T-helper 2 cell (primary cell): ENCODE data around the gene AGPAT3.

Experiments
- DNase-seq, 5 experiments: peaks; one replicate each; pipeline versions ENCODE4 v3.0.0 to v3.0.0-alpha.2; 2012 to 2022

The AGPAT3 gene

DNA sequence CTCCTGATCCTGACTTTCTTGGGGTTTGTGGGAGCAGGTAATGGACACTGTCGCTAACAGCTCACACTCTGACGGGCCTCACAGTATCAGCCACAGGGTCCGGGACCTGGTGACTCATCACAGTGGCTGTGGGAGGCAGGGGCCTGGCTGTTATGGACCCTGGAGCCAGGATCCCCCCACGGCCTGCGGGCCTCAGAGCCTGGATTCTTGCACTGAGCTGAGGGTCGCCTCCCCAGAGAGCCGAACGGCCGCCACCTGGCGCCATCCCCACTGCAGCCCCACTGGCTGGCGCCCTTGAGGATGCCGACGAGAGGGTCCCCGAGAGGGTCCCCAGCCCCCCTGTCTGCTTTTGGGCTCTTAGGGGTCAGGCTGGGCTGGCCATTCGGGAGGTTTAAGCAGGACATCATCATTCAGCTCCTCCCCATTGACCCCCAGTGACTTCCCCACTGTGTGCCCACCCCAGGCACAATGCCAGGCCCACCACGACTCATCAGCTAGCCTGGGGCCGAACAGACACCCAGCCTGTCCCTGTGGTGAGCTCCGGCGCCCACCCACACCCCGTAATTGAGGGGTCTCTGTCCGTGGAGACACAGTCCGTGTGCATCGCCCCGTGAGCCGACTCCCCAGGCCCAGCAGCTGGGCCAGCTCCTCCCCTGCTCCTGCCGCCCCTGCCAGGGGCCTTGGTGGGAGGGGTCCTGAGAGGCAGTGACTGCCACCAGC is 116.3 kb downstream of the AGPAT3 start:
- no peak for DNase-seq

DNA sequence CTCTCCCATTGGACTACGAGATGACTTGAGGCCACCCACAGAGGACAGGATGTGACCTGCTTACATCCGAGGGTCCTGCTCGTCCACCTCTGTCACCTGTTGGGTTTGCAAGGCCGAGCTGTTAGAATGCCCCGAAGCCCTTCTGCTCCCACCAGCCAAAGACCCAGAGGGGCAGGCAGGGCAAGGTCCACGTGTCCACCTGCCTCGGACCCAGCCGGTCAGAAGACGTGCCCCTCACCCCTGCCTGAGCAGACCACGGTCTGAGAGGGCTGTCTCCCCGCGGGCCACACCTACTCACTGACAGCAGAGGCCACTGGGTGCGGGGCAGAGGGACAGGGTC is 116.8 kb downstream of the AGPAT3 start:
- DNase-seq: no peak

DNA sequence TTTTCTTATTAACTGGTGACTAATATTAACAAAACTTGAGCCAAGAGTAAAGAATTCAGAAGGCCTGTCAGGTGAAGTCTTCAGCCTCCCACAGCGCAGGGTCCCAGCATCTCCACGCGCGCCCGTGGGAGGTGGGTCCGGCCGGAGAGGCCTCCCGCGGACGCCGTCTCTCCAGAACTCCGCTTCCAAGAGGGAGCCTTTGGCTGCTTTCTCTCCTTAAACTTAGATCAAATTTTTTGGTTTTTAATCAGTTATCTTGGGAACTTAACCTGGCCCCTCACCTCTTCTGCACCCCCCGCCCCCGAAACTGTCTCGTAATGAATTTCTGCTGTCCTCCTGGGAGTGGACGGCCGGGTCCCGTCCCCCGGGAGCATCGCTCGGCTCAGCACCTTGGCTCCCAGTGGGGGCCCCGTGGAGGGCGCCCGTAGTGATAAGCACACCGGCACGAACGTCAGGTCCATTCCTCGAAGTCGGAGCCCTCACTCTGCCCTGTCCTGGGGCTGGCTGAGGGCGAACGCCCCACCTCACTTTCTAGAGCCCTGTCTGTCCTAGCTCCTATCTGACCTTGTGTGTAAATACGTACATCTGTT is 117.6 kb downstream of the AGPAT3 start:
- no peak for DNase-seq

DNA sequence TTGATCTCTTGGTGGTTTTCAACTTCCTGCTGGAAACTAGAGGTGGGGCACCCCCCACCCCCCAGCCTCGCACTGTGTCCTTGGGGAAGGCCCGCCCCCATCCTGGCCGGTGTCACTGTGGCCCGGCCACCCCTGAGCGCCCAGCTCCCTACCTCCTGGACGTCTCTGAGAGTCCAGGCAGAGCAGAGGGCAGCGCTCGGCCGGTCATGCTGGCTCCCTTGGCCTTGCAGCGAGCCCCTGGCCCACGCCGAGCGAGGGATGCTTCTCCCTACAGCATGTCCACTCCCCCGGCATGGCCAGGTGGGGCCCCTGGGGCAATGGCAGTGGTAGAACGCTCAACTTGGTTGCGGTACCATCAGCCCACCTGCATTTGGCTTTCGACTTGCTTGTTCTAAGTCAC is 118.4 kb downstream of the AGPAT3 start:
- no peak for DNase-seq

DNA sequence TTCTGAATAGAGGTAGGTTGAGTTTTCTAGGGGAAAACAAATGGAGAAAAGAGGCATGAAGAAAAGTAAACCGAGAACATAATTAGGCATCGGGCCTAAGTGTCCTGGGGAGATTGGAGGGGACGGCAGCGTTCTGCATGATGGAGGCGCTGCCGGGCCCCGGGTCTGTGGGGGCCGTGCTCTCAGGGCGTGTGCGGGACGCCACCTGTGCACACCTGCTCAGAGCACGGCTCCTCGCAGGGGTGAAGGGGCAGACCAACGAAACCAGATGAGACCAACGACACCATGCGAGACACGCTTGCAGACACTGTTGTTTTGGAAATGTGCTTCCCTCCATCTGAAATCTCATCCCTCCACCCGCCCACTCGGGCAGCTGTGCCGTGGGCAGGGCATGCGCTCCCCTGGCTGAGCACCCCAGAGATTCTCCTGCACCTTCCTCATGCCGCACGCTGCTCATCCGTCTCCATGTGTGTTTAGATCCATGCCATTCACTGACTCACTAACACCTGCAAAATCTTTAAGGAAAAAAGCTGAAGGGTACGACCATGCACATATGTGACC is 118.9 kb downstream of the AGPAT3 start:
- DNase-seq: no peak

DNA sequence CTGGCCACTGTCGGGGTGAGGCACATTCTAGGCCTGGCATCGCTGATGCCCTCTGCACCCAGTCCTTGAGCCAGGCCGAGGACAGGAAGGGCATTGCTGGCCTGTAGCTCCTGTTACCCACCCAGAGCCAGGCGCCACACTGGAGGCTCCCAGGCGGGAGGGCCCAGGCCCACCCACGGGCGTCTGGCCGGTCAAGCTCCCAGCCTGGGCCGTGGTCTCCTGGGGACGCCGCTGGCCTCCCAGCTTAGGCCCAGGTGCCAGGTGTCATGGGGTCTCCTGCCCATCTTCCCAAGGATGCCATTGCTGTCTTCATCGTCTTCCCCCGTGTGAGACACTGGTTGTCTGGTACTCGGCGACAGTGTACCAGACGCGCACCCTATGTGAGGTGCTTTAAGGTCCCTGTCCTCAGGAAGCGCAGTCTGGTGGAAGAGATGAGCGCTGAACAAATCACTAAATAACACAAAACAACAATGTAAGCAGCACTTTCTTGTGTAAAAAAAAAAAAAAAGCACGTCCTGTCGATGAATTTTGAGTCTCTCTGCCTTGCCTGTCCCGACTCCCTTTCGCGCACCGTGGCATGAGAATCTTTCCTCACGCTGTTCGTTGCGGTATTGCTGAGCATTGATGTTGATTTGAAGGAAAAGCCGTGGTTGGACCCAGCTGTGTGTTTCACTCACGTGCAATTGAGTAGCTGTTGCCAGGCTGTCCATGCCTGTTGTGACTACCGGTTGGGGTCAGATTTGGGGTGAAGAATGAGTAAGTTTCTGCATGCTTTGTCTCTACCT is 120.1 kb downstream of the AGPAT3 start:
- DNase-seq: peak in 1 of 5 experiments; percentile 45

DNA sequence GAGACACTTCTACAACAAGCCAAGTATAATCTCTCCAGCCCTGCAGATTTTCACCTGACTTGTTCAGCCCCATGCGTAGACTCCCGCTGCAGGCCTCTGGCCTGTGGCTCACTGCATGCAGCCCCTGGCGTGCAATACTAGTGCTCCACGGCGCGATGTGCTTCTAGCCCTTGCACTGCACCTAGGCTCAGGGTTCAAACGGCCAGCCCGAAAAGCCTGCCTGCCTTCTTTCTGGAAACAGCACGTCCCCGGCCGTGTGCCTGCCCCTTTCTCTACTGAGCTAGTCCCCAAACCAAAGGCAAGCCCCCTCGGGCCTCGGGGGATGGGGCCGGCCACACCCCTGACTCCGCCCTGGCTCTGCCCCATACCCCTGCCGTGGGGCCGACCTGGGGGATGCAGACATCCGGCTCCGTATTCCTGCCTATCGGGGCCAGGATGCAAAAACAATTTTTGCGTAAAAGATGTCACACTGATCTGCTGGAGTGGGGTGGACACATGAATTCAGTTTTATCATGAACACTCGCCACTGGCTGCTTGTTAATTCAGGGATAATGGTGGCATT is 120.7 kb downstream of the AGPAT3 start:
- DNase-seq: no peak

DNA sequence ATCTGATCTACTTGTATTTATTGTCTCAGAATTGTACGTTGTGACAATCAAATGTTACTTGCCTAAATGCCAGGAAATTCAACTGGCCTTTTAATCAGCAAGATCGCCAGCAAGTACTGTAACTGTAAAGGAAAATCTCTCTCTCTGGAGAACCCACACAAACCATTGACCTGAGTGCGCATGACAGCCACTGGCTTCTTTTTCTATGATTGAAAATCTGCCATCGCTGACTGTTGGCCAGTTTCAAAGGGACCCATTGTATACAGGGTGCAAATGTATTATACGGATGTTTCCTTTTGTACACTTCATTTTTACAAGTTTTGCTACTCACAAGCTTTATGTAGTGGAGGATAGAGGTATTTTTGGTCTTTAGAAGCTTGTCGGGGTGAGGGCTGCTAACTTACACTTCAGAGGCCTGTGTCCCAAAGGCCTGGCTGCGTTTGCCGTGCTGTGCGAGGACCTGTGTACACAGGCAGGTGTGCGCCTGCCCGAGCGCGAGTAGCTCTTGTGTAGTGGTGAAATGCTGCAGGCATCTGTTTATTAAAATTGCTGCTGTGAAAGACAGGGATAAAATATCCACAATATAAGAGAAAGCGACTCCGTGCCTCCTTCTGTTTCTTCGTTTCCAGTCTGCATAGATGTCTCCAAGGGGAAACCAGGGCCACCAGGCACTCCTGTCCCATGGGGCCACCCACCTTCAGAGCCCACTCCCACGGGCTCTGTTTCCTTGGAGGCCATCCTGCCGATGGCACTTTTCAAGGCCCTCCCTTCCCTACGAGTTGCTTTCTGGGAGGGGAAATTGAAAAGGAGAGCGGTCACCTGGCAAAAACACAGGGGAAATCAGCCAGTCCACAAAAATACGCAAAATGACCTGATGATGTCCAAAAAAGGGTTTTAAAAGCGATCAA is 121.8 kb downstream of the AGPAT3 start:
- DNase-seq: no peak

DNA sequence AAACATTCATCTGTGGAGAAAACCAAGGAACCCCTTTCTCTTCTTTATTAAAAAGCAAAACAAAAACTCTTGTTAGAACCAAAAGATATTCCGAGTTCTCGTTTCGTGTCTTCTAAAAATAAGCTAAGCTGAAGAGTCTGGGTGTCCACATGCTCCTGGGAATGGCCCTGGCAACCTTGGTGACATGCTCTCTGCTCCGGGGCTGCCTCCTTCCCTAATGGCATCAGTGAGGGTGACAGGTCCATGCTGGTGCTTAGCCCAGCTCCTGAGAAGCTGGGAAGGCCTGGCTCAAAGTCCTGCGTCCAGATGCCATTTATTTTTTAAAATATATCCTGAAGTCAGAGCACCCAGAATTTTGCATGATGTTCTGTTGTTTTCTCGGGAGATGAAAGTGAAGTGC is 122.5 kb downstream of the AGPAT3 start:
- DNase-seq: no peak

DNA sequence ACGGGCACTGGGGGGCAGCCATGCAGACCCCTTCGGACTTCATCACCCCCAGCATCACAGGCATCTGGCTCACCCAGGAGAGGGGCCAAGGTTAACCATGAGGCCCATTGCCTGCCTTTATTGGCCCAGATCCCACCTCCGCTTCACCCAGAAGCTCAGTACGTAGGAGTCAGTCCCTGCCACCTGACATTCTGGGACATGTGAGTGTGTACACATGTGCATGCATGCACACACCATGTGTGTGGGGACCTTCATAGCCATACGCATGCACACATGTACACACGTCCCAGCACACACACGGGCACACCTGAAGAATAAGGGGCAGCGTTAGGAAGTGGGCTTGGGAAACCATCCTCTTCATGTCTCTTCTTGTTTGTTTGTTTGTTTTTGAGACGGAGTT is 123.0 kb downstream of the AGPAT3 start:
- DNase-seq: no peak

DNA sequence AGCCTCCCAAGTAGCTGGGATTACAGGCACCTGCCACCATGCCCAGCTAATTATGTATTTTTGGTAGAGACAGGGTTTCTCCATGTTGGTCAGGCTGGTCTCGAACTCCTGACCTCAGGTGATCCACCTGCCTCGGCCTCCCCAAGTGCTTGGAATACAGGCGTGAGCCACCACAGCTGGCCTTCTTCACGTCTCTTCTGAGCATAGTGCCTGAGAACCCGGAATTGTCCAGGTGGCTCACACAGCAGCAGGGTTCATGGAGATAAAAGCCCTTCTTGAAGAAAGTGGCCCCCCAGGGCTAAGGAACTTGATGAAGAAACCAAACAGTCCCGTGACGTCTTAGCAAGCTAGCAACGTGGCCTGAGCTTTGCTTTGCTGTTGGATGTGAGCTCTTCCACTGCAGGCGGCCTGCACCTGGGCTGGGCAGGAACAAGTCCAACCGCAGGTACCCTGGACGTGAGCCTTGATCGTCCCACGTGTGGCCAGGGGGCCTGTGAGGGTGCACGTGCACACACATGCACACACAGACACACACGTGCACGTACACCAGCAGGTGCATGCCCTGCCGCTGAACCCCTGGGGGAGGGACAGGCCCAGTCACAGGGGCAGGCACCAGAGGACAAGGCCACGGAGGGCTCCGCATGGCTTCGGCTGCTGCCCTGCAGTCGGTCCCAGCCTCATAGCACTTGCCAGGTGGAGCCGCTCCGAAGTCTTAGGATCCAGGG is 123.6 kb downstream of the AGPAT3 start:
- no peak for DNase-seq

DNA sequence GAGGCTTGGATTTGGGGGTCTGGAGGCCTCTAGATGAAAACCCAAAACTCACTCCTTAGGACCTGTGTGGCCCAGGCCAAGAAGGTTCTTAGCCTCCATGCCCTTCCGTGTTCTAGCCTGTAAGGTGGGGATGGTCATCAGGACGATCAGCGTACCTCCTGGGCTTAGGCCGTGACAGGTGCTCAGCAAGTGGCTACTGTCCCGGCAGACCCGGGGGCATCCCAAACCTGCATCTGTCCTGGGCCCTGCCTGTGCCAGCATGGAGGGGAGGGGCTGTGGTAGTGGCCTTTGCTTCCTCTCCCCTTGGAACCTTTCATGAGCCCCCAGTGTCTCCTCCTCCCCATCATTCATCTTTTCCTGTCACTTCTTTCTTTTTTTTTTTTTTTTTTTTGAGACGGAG is 124.4 kb downstream of the AGPAT3 start:
- no peak for DNase-seq

DNA sequence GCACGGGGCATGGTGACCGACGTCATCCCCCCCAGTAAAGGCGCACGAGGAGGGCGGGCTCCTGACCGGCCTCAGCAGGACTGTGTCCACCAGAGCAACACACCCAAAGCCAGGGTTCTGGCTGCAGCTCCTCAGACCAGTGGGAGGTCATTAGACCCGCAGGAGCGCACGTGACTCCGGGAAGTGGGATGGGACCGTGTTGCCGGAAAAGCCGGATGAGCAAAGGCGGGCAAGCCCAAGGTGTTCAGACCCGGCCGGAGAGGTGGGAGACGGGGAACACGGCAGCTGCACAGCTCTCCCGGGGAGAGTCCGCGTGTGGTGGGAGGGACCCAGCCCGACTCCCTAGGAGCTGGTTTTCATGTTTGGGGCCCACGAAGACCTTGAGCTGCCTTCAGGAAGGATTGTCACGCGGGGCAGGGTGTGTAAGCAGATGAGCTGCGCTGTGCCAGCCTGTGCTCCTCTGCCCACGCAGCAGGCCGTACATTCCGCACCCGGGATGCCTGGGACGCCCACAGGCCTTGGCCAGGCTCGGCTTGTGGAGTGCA is 126.5 kb downstream of the AGPAT3 start:
- no peak for DNase-seq

DNA sequence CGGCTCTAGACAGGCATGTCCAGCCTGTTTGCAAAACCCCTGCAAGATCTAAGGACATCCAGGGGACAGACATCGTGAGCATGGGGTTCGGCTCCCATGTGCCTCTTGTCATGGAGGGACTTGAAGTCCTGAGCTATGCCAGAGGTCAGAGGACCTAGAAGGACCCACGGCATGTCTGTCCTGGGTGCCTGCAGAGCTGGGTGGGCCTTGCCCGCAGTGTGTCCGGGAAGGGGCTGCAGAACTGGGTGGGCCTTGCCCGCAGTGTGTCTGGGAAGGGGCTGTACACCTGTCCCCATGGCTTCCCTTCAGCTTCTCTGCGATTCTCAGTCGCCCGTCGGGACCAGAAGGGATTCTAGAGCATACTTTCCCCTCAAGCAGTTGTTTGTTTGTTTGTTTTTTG is 127.1 kb downstream of the AGPAT3 start:
- DNase-seq: no peak

DNA sequence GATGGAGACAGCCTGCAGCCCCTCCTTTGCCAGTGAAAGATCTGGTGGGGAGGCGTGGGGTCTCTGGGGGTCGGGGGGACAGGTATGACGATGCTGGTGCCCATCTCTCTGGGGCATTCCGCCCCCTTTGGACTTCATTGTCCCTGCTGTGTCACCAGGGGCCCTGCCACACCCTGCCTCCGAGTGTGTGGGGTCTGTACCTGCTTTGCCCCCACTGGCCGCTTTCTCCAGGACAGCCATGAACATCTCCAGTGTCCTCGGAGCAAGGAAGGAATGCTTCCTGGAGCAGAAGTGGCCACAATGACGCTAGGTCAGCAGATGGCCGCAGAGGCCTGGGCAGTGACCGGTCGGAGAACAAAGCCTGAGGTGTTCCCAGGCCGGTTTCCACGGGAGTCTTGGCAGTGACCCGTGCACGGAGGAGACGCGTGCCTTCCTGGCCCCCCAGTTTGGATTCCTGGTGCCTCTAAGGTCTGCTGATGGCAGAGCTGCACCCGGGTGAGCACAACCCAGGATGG is 128.5 kb downstream of the AGPAT3 start:
- no peak for DNase-seq

DNA sequence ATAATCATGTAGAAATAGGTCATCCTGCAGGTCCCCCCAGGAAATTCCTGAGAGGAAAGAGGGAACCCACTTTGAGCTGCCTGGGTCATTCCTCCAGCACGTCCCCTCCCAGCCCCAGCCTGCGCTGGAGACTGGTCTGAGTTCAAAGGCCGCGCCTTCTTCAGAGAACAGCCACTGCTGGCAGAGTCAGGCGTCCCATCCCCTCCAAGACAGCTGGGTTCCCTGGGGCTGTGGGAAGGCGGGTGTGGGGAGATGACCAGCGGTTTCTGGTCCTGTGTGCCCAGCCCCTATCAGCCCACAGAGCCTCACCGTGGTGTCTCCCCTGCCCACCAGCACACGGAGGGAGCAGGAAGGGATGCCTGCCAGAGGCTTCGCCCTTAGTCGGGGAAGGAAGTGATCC is 129.1 kb downstream of the AGPAT3 start:
- DNase-seq: no peak

DNA sequence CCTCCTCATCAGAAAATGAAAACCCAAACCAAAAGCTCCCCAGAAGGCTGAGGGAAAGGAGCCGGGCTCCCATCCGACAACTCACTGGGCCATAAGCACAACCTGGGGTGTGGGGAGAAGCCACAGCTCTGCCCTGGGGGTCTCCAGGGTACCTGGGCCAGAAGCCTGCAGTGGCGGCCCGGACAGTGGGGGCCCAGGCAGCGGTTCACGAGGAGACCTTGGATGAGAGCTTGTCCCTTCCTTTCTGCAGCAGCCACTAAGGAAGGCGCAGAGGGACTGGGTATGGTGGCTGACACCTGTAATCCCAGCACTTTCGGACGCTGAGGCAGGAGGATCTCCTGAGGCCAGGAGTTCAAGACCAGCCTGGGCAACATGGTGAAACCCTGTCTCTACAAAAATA is 129.6 kb downstream of the AGPAT3 start:
- no peak for DNase-seq

DNA sequence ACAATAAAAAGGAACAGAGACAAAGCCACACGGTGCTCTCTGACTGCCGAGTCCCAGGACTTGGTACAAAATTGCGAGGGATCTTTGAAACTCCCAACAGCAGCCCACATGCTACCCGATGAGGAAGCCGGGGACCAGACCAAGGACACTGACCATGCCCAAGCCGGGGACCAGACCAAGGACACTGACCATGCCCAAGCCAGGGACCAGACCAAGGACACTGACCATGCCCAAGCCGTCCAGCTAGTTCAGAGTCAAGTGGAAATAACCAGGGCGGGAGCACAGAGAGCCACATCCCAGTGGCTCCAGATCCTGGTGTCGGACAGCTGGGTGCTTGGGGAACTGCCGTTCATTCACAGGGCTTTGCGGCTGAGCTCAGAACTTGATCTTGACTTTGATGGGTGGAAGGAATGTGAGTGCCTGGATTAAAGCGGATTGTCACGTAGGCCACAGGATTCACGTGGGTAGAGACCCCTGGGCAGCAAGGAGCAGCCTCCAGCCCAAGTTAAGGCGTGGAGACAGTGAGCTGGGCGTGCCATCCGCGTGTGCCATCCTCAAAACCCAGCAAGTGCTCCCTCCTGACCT is 130.6 kb downstream of the AGPAT3 start:
- no peak for DNase-seq

DNA sequence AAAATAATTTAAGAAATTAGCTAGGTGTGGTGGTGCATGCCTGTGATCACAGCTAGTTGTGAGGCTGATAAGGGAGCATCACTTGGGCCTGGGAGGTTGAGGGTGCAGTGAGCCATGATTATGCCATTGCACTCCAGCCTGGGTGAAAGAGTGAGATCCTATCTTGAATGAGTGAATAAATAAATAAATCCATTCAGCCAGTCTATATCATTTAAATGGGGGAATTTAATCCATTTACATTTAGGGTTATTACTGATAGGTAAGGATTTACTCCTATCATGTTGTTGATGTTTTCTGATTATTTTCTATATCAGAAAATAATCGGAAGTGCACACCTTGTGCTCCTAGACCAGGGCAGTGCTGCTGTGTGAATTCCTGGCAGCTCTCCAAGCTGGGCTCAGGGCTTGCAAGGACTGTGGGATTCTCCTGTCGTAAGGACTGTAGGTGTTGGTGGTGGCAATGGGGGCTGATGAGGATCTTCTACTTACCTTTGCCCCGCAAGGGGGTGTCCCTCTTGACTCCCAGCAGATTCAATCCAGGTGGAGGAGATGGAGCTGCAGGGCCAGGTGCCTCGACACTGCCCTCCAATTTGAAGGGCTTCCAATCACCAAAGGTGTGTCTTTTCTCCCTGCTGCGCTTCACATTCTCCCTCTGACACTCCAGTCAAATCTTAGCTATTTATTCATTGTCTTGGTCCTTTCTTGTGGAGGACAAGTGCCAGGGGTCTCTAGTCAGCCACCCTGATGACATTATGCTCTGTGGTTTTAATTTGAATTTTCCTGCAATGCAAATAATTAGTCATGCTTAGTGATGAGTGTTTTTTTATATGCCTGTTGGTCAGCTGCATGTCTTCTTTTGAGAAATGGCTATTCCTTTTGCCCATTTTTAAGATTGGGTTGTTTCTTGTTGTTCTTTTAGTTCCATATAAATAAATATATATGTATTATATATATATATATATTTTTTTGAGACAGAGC is 133.0 kb downstream of the AGPAT3 start:
- no peak for DNase-seq

DNA sequence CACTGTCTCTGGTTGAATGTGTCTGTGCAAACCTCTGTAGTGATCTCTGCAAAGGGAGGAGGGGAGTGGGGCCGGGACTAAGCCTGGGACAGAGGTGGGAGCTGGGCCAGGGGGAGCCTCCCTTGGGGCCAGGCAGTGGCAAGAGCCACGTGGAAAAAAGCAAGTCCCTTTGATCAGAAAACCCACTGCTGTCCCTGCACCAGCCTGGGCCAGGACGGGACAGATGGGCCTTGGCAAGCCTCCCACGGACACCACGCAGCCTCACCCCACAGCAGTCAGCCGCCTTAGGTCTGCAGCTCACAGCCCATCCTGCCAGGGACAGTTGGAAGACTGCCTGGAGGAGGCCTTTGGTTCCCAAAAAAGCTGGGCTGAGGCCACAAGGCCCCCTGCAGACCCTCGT is 135.3 kb downstream of the AGPAT3 start:
- no peak for DNase-seq
